Measurements from ENCODE around the gene BRS3.

BRS3 gene

DNA sequence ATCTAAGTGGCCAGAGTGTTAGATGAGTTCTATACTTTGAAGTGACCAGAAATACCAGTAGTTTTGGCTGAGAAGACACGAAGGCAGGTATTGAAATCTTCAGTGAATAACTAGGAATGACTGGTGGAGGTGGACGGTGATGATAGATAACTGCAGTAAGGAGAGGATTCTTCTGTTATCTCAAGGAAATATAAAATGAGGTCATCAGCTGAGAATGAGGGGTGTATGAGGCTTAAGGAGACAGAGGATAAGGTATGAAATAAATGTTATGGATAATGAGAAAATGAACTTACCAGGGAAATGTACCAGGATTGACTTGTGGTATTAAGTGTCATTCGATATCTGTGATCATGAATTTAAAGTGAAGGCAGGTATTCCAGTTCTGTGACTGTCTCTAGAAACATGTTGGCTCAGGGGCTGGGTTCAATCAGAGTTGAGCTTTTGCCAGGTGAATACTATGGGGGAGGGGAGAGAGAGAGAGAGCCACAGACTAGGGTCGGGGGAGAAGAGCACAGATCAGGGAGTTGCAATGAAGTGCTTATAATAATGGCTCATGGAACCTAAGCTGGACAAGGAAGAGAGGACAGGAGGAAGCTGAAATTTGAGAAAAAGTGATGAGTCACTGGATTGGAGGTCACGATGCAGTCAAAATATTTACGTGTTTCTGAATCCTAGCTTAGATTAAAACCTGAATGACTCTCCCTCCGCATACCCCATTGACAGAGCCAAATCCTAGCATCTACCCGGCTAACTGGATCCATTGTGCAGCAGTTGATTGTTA is 37.5 kb upstream of the BRS3 start:
- Mint-ChIP-seq H3K4me3 (no peak overlapping the region), H3K9me3 (peaks cover 3% of the 10 kb centered on the region), H3K36me3 (ENCODE audit: low read depth) (no peaks in the 10 kb centered on the region), H3K27ac (no peak overlapping the region), H3K27me3 (ENCODE audit: low read depth) (no peaks in the 10 kb centered on the region), H3K4me1 (no peaks in the 10 kb centered on the region)
- TF ChIP-seq, protein P1, sequence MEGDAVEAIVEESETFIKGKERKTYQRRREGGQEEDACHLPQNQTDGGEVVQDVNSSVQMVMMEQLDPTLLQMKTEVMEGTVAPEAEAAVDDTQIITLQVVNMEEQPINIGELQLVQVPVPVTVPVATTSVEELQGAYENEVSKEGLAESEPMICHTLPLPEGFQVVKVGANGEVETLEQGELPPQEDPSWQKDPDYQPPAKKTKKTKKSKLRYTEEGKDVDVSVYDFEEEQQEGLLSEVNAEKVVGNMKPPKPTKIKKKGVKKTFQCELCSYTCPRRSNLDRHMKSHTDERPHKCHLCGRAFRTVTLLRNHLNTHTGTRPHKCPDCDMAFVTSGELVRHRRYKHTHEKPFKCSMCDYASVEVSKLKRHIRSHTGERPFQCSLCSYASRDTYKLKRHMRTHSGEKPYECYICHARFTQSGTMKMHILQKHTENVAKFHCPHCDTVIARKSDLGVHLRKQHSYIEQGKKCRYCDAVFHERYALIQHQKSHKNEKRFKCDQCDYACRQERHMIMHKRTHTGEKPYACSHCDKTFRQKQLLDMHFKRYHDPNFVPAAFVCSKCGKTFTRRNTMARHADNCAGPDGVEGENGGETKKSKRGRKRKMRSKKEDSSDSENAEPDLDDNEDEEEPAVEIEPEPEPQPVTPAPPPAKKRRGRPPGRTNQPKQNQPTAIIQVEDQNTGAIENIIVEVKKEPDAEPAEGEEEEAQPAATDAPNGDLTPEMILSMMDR (IDR thresholded peaks at IDR 0.05; ENCODE audit: unreplicated experiment in 3 of 3), result no peak

DNA sequence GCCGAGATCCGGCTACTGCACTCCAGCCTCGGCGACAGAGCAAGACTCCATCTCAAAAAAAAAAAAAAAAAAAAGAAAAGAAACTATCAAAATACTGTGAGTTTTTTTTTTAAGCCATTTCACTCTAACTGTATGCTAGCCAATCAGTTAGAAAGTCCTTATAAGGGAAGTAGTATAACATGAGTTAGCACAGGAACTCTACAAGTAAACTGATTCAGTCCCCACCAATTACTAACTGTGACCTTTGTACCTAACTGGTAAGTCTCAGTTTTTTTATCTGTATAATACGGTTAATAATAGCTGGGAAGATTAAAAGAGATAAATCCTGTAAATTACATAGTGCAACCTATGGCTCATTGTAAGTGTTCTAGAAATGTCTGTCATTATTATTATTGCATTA is 35.1 kb upstream of the BRS3 start:
- H3K27ac Mint-ChIP-seq, result no peak overlapping the region
- H3K27me3 Mint-ChIP-seq (ENCODE audit: low read depth), result no peaks in the 10 kb centered on the region
- no peaks in the 10 kb centered on the region for H3K4me1 Mint-ChIP-seq
- TF ChIP-seq, protein P1 (IDR thresholded peaks at IDR 0.05; ENCODE audit: unreplicated experiment in 3 of 3), result no peak
- H3K9me3 Mint-ChIP-seq, result no peaks in the 10 kb centered on the region
- H3K4me3 Mint-ChIP-seq, result no peak overlapping the region
- H3K36me3 Mint-ChIP-seq (ENCODE audit: low read depth), result no peaks in the 10 kb centered on the region

DNA sequence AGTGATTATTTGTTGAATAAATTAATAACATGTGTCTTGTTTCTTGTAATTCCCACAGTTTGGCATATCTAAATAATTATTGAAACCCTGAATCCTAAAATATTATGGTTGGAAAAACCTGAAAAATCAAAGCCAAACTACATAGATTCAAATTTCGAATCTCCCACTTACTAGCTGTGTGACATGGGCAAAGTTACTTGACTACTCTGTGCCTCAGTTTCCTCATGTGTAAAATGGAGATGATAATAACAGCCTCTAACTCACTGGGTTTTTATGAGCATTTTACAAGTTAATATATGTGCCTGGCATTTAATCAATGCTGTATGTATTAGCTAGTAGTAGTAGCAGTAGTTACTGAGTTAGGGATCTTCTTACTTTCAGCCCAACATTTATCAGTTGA is 34.6 kb upstream of the BRS3 start:
- Mint-ChIP-seq H3K27ac (no peak overlapping the region), H3K9me3 (no peaks in the 10 kb centered on the region), H3K27me3 (ENCODE audit: low read depth) (no peaks in the 10 kb centered on the region), H3K4me1 (no peaks in the 10 kb centered on the region), H3K36me3 (ENCODE audit: low read depth) (no peaks in the 10 kb centered on the region), H3K4me3 (no peak overlapping the region)
- TF ChIP-seq, protein P1 (IDR thresholded peaks at IDR 0.05; ENCODE audit: unreplicated experiment in 3 of 3), result no peak

DNA sequence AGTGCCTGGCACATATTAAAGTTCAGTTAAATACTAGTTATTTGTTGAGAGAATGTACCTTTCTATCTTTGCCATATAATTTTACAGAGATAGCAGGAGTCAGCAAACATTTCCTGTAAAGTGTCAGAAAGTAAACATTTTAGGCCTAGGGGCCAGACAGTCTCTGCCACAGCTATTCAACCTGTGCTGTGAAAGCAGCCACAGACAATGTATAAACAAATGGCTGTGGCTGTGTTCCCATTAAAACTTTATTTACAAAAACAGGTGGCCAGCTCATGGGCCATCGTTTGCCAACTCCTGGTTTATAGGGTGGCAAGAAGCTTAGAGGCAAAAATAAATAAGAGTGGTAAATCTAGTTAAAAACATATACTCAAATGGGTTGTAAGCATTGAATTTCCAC is 34.0 kb upstream of the BRS3 start:
- Mint-ChIP-seq H3K9me3 (no peaks in the 10 kb centered on the region), H3K27me3 (ENCODE audit: low read depth) (no peaks in the 10 kb centered on the region), H3K4me3 (no peak overlapping the region), H3K36me3 (ENCODE audit: low read depth) (no peaks in the 10 kb centered on the region), H3K27ac (no peak overlapping the region), H3K4me1 (no peaks in the 10 kb centered on the region)
- TF ChIP-seq, protein P1 (IDR thresholded peaks at IDR 0.05; ENCODE audit: unreplicated experiment in 3 of 3), result no peak

DNA sequence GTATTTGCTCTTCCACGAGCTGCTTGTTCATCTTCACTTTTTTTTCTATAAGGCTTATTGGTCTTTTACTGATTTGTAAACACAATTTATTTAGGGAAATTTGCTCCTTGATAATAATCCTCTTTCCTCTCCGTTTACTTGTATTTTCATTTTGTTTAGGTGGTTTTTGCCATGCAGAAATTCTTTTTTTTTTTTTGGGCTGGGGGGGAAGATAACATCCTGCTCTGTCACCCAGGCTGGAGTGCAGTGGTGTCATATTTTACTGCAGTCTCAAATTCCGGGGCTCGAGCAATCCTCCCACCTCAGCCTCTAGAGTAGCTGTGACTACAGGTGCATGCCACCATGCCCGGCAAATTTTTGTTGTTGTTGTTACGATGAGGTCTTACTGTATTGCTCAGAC is 31.6 kb upstream of the BRS3 start:
- Mint-ChIP-seq H3K27me3 (ENCODE audit: low read depth) (no peaks in the 10 kb centered on the region), H3K9me3 (no peaks in the 10 kb centered on the region), H3K36me3 (ENCODE audit: low read depth) (no peaks in the 10 kb centered on the region), H3K27ac (no peak overlapping the region), H3K4me3 (no peak overlapping the region), H3K4me1 (no peaks in the 10 kb centered on the region)
- TF ChIP-seq, protein P1 (IDR thresholded peaks at IDR 0.05; ENCODE audit: unreplicated experiment in 3 of 3), result no peak

DNA sequence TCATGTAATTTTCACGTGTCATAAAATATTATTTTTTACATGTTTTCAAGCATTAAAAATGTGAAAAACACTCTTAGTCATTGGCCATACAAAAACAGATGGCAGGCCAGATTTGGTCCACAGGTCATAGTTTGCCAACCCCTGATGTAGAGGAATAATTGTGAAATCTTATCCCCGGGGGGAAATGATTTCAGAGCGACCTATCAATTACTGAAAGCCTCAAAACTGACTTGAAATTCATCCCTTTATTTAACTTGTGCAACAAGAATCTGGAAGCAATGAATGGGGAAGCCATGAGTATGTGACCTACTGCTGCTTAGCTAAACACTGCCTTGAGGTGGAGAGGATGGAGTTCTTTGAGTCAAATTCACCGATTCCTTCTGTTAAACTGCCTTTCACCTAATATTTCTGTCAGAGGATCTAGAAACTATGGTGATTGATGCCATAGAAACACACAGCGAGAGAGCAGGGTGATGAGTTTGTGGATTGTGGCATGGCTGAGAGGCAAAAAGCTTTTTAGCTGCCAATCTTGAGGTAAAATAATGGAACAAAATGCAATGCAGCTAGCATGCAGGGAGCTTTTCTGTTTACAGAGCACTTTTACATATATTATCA is 30.3 kb upstream of the BRS3 start:
- Mint-ChIP-seq H3K36me3 (ENCODE audit: low read depth) (no peaks in the 10 kb centered on the region), H3K4me1 (no peaks in the 10 kb centered on the region), H3K27me3 (ENCODE audit: low read depth) (no peaks in the 10 kb centered on the region), H3K27ac (no peak overlapping the region), H3K9me3 (no peaks in the 10 kb centered on the region), H3K4me3 (no peak overlapping the region)
- TF ChIP-seq, protein P1 (IDR thresholded peaks at IDR 0.05; ENCODE audit: unreplicated experiment in 3 of 3), result no peak
